ENCODE measurements around the gene KLHL2.

GRCh38 chr4:165177725-165178666 lies 29.4 kb upstream of the KLHL2 start:
- TF ChIP-seq GATA2 (IDR thresholded peaks at IDR 0.05; ENCODE audit: low read depth, low read length) (no peak), GATA3 (IDR thresholded peaks at IDR 0.05; ENCODE audit: low read depth, low read length) (no peak)
